SK-N-SH (cell line): ENCODE results near the gene KLF15.

ENCODE experiments used
- CTCF ChIP-seq: fragments of 200-600 bp; sonication (generic); IDR thresholded peaks from 2 replicates; pipeline ENCODE4 v1.6.1; 2017; ENCODE audit warnings: antibody characterized with exemption, mild to moderate bottlenecking, moderate library complexity
- EZH2phosphoT487 ChIP-seq: fragments of 200-600 bp; sonication (generic); IDR thresholded peaks from 2 replicates; pipeline ENCODE4 v1.6.1; 2017; ENCODE audit warnings: low read depth, mixed run types, mild to moderate bottlenecking, antibody characterized with exemption, moderate library complexity, borderline replicate concordance
- MXI1 ChIP-seq: IDR thresholded peaks from 2 replicates; pipeline ENCODE4 v1.6.1; 2012; ENCODE audit warnings: mild to moderate bottlenecking, low read depth, low read length, improper control_type of control experiment
- NRF1 ChIP-seq: IDR thresholded peaks from 2 replicates; pipeline ENCODE4 v1.6.1; 2012; ENCODE audit warnings: low read depth, mild to moderate bottlenecking, low read length
- POLR2AphosphoS5 ChIP-seq: IDR thresholded peaks from 2 replicates; pipeline ENCODE4 v1.6.1; 2012; ENCODE audit warnings: low read depth, low read length
- REST ChIP-seq: IDR thresholded peaks from 2 replicates; pipeline ENCODE4 v1.6.1; 2012; ENCODE audit warnings: mild to moderate bottlenecking, low read depth, low read length, moderate library complexity
- SMC3 ChIP-seq: IDR thresholded peaks from 2 replicates; pipeline ENCODE4 v1.6.1; 2012; ENCODE audit warnings: low read depth, low read length, improper control_type of control experiment
- TAF1 ChIP-seq: IDR thresholded peaks from 2 replicates; pipeline ENCODE4 v1.6.1; 2012; ENCODE audit warnings: low read depth, mild to moderate bottlenecking, low read length, moderate library complexity, borderline replicate concordance
- TF ChIP-seq, protein P1 (sequence below): IDR thresholded peaks from 2 replicates; pipeline ENCODE4; 2012

DNA sequence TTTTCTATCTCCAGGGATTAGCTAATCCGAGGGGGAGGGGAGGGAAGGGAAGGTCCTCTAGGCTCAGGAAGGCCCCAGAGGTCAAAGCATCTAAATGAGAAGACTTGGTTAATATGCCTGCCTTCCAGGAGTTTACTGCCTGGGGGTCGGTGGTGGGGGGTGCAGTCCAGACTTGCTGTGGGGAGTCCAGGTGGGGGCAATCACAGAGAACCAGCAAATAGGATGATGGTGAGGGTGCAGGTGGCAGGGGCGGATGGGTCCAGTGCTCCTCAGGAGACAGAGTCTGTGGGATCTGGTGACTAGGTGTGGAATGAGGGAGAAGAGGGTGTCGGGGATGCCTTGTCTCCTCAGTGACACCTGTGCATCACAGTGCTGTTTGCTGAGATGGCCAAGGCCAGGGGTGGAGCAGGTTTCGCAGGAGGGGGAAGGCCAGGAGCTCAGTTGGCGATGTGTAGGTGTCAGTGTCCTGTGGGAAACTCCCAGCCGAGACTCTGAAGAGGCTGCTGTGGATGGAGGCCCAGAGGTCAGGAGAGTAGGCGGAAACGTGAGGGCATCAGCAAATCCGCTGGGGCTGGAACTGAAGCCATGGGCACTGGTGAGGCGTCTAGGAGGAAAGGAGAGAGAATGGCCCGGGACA is 45.6 kb upstream of the KLF15 start:
- TF ChIP-seq SMC3, result no peak
- TF ChIP-seq CTCF, result no peak
- no peak for TF ChIP-seq EZH2phosphoT487
- no peak for TF ChIP-seq POLR2AphosphoS5
- TF ChIP-seq, protein P1, sequence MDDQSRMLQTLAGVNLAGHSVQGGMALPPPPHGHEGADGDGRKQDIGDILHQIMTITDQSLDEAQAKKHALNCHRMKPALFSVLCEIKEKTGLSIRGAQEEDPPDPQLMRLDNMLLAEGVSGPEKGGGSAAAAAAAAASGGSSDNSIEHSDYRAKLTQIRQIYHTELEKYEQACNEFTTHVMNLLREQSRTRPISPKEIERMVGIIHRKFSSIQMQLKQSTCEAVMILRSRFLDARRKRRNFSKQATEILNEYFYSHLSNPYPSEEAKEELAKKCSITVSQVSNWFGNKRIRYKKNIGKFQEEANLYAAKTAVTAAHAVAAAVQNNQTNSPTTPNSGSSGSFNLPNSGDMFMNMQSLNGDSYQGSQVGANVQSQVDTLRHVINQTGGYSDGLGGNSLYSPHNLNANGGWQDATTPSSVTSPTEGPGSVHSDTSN, result no peak
- no peak for TF ChIP-seq NRF1
- TF ChIP-seq REST, result no peak
- no peak for TF ChIP-seq MXI1
- no peak for TF ChIP-seq TAF1
